Cardiac muscle cell (in vitro differentiated cells and primary cell): ENCODE measurements around the gene CBFA2T2. TPM values are rescaled to one million over a fixed set of nuclear protein-coding genes. Genes with fewer than 3 reads are reported as not detected.
A peak's percentile ranks its signal among the peaks of the same experiment; 100 is the strongest.

Experiments used
- DNase-seq, 2 donors: peaks; one replicate each; pipeline versions ENCODE4 v3.0.0 to v3.0.0-alpha.2; 2010 to 2017; ENCODE audit warnings: low read depth in 1 of 2, low spot score in 1 of 2
- H3K27ac ChIP-seq: fragments of 200-600 bp; sonication (generic); 2 replicates; pipeline ENCODE4 v1.5.1; 2016
- H3K27me3 ChIP-seq: fragments of 200-600 bp; sonication (generic); 2 replicates; pipeline ENCODE4 v1.6.0; 2016; ENCODE audit warnings: control low read depth
- H3K36me3 ChIP-seq: fragments of 200-600 bp; sonication (generic); 2 replicates; pipeline ENCODE4 v1.5.1; 2016; ENCODE audit warnings: control low read depth
- H3K4me1 ChIP-seq: fragments of 200-600 bp; sonication (generic); 2 replicates; pipeline ENCODE4 v1.8.1; 2017; ENCODE audit warnings: low read depth, mild to moderate bottlenecking, mixed run types
- H3K4me3 ChIP-seq: fragments of 200-600 bp; sonication (generic); 2 replicates; pipeline ENCODE4 v1.5.1; 2016; ENCODE audit warnings: mild to moderate bottlenecking
- H3K9me3 ChIP-seq: fragments of 200-600 bp; sonication (generic); 2 replicates; pipeline ENCODE4 v1.5.1; 2017; ENCODE audit warnings: low read depth, mild to moderate bottlenecking, control low read depth
- polyA plus RNA-seq: library from polyadenylated mRNA; unstranded; fragments of >200 nt; fragmentation: Nextera tagmentation; extraction: Ambion mirVana; gene quantifications from 2 replicates; pipeline ENCODE4 v1.2.1, GENCODE V29; 2016
- total RNA-seq: library from RNA; depleted of rRNA; stranded (reverse); fragments of >200 nt; gene quantifications from 2 replicates; pipeline ENCODE4 v1.2.3, GENCODE V29; 2016
- TF ChIP-seq, protein P1 (sequence below): IDR thresholded peaks from 2 replicates; pipeline ENCODE4 v1.5.1; 2012; ENCODE audit warnings: low read depth, mild to moderate bottlenecking, low read length

The CBFA2T2 gene
- total and polyA plus RNA-seq, 2 experiments from 2014 or later = 36.7 to 53.1 TPM

GRCh38 chr20:33561692-33562601, 72.1 kb downstream of the CBFA2T2 start:
- Histone ChIP-seq H3K27me3 (no peaks in the 10 kb centered on the region), H3K4me3 (peak overlapping the region; percentile 24), H3K4me1 (peaks cover 29% of the 10 kb centered on the region), H3K36me3 (no peaks in the 10 kb centered on the region), H3K27ac (peak overlapping the region; percentile 74), H3K9me3 (no peaks in the 10 kb centered on the region)
- TF ChIP-seq, protein P1, sequence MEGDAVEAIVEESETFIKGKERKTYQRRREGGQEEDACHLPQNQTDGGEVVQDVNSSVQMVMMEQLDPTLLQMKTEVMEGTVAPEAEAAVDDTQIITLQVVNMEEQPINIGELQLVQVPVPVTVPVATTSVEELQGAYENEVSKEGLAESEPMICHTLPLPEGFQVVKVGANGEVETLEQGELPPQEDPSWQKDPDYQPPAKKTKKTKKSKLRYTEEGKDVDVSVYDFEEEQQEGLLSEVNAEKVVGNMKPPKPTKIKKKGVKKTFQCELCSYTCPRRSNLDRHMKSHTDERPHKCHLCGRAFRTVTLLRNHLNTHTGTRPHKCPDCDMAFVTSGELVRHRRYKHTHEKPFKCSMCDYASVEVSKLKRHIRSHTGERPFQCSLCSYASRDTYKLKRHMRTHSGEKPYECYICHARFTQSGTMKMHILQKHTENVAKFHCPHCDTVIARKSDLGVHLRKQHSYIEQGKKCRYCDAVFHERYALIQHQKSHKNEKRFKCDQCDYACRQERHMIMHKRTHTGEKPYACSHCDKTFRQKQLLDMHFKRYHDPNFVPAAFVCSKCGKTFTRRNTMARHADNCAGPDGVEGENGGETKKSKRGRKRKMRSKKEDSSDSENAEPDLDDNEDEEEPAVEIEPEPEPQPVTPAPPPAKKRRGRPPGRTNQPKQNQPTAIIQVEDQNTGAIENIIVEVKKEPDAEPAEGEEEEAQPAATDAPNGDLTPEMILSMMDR = no peak
- peak; percentile 89 to 94 for DNase-seq

DNA sequence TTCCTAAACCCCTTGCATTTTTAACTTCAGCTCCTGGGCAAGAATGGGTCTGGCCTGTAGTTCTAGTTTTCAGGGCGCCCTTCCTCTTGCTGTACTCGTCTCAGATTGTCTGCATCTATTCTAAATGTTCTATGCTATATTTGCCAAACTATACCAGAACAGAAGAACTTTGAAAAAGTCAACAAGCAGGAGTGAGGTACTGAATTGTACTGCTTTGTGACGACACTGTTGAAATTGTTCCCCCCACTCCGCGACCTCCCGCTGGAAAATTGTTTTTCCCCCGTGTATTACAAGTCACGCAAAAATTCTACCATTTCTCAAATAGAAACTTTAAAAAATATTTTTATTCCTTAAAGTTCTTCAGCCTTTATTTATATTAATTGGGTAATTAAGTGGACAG, 73.9 kb downstream of the CBFA2T2 start:
- no peak for DNase-seq
- TF ChIP-seq, protein P1 = no peak

DNA sequence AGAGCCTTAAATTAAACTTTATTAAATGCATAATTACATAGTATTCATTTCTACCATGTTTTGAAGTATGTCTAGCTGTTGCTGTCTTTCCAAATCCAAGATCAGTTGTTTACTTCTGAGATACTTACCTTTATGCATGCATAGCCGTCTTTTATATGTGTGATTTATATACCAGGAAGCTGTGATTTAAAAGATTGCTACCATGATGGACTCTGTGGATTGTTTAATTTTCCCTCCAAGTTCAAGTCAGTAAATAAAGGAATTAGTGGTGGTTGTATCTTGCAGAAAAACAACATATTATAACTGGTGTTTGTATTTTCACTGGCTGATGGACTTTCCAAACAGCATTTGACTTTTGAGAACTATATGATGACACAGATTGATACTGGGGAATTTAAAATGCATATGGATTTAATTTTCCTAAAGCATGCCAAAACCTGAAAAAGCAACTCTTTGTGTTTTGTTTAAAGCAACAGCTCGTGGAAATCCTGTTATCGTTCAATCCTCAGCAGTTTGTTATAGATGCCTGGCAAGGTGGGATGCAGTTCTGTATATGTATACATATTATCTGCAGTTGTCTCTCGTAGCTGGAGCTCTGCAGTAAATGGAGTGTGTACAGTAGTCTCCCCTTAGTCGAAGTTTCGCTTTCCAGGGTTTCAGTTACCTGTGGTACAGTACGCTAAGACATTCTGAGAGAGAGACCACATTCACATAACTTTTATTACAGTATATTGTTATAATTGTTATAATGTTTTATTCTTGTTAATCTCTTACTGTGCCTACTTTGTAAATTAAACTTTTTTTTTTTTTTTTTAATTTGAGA, 77.1 kb downstream of the CBFA2T2 start:
- Histone ChIP-seq H3K27me3 (no peaks in the 10 kb centered on the region), H3K27ac (peak overlapping the region; percentile 26), H3K36me3 (no peaks in the 10 kb centered on the region), H3K4me1 (peaks cover 60% of the 10 kb centered on the region), H3K9me3 (no peaks in the 10 kb centered on the region), H3K4me3 (no peak overlapping the region)
- TF ChIP-seq, protein P1 = no peak
- DNase-seq = no peak

More for the DNA sequence above, 73.9 kb downstream of the CBFA2T2 start:
- H3K36me3 ChIP-seq = no peaks in the 10 kb centered on the region
- H3K27me3 ChIP-seq = no peaks in the 10 kb centered on the region
- peaks cover 42% of the 10 kb centered on the region for H3K4me1 ChIP-seq
- H3K27ac ChIP-seq = peak overlapping the region; percentile 74
- no peaks in the 10 kb centered on the region for H3K9me3 ChIP-seq
- peak overlapping the region; percentile 24 for H3K4me3 ChIP-seq

- Histone ChIP-seq H3K27me3 (no peaks in the 10 kb centered on the region), H3K36me3 (no peaks in the 10 kb centered on the region), H3K4me3 (no peak overlapping the region), H3K9me3 (no peaks in the 10 kb centered on the region), H3K27ac (peak overlapping the region; percentile 83), H3K4me1 (peaks cover 53% of the 10 kb centered on the region)
- no peak for DNase-seq
- TF ChIP-seq, protein P1 = no peak
Measured at GRCh38 chr20:33567949-33568348, 78.1 kb downstream of the CBFA2T2 start.

DNA sequence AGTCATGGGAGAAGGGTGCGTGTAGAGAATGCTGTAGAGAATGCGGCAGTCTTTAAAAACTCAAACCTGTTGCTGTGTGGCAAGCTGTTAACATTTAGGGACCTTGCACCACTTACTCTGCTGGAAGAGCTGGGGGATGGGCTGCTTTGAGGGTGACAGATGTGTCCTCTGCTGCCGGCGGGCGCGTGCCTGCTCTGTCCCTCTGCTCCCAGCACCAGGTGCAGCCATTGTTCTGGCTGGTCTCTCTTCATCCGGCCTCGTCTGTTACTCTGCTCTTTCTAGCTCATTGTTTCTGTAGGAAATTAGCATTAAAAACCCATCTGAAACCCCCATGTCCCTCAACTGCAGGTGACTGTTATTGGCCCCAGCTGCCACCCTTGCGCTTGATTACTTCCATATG, 78.5 kb downstream of the CBFA2T2 start:
- DNase-seq = peak in 1 of 2 donors; percentile 68
- no peak overlapping the region for H3K4me3 ChIP-seq
- H3K27ac ChIP-seq = peak overlapping the region; percentile 83
- no peaks in the 10 kb centered on the region for H3K27me3 ChIP-seq
- TF ChIP-seq, protein P1 = no peak
- peaks cover 50% of the 10 kb centered on the region for H3K4me1 ChIP-seq
- no peaks in the 10 kb centered on the region for H3K36me3 ChIP-seq
- no peaks in the 10 kb centered on the region for H3K9me3 ChIP-seq
